SIG-M5 treated with dmso at 0.1 percent for 504 hours (cell line): ENCODE measurements around the gene CACNB1.

Source experiments
- DNase-seq: peaks from one replicate; lab custom pipeline; 2025; ENCODE audit not compliant: unreplicated experiment; lab: John Stamatoyannopoulos, UW

The CACNB1 gene

DNA sequence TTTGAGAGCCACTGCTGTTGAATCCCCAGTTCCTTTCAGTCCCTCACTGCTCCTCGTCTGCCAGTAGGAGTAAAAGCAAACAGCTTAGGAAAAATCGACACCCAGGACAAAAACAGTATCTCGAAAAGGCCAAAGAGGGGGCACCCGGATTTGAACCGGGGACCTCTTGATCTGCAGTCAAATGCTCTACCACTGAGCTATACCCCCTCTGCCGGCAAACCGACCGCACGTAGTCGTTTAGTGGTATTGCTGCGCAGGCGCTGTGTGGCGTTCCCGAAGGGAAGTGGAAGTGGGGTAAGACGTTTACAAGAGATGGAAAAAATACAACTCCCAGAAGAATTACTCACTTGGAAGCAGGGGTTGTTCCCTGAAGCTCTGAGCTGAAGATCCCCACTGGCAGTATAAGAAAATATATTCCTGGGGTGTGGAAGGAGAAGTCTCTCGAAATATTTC, 43.8 kb downstream of the CACNB1 start:
- DNase-seq: peak; percentile 82

DNA sequence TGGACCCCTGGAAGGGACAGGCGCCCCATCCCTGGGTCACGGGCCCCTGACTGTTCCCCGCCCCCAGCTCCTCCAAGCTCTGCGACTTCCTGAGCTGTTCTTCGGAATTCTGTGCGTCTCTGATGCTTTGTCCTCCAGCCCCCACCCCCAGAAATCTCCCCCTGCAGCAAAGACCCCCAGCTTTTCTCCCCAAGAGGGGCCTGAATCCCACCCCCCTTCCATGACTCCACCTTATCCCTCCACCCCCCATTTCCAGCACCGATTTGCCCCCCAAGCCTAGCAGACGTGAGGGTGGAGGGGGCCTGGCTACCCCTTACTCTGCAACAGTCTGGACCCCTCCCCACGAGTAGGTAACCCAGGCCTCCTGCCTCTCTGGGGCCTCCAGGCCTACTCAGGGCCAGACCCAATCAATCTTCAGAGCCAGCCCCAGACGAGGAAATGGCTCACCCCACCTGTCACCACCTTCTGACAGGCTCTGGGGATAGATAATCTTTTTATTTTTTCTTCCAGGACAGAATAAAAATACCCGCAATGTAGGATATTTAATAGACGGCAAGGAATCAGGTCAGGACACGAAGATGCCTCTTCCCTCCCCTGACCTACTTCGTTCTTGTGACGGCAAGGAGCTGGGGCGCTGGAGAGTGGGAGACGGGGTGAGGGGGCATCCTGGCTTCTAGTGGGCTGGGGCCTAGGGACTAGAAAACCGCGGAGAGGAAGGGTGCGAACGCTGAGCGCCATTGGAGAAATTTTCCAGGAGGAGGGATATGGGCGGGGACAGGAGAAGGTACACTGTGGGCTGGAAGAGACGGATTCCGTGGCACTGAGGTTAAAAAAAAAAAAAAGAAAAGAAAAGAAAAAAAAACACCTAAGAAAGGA, 45.3 kb downstream of the CACNB1 start:
- no peak for DNase-seq

DNA sequence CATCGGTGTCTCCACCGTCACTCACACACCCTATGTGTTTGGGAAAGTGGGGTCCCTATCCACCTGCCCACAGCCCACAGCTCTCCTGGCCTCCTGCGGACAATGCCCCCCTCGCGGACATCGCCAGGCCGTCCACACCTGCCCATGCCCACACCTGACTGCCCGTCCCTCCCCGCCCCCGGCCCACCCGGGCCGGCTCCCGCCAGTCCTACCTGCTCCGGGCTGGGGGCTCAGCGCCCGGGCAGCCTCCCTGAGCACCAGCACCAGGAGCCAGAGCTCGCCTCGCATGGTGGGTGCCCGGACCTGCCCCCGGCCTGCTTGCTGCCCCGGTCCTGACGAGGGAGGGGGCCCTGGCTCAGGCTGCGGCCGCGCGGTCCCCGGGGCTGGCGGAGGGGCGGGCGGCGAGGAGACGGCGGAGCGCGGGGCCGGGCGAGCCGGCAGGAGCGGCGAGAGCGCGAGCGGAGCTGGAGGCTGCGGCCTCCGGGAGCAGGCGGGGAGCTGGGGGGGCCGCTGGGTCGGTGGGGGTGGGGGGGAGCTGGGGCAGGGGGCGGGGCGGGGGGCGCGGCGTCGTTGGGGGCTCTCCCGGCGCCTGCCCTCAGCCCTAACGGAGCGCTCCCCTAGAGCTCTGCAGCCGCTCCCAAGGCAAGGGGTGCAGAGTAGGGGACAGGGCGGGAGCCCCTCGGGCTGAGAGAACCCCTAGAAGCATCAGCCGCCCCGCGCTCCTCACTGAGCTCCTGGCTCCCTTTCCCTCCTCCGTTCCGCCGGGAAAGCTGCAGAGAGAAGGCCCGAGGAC, 46.1 kb downstream of the CACNB1 start, which contains the start of gene PLXDC1:
TSS of gene PLXDC1 (minus strand) at position 488 of the 793 bp plus-strand sequence. CDS start at position 288, 200 bp downstream.
- DNase-seq: no peak

DNA sequence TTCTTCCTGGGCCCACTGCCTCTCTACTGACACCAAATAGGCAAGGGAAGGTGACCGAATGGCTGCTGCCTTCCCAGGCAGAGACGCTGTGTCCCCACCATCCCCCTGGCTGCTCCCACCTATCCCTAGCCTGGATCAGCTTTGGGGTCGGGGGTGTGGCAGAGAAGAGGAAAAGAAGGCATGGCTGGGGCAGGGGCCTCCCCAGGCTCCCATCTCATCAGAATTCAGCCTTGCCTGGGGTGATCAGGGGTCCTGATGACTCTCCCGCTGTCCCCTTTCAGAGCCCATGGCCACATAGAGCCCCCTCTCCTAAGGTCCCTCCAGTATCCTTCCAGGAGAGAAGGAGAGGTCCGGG, 46.7 kb downstream of the CACNB1 start:
- DNase-seq: no peak

GRCh38 chr17:39150104-39150634, 47.3 kb downstream of the CACNB1 start:
- no peak for DNase-seq

DNA sequence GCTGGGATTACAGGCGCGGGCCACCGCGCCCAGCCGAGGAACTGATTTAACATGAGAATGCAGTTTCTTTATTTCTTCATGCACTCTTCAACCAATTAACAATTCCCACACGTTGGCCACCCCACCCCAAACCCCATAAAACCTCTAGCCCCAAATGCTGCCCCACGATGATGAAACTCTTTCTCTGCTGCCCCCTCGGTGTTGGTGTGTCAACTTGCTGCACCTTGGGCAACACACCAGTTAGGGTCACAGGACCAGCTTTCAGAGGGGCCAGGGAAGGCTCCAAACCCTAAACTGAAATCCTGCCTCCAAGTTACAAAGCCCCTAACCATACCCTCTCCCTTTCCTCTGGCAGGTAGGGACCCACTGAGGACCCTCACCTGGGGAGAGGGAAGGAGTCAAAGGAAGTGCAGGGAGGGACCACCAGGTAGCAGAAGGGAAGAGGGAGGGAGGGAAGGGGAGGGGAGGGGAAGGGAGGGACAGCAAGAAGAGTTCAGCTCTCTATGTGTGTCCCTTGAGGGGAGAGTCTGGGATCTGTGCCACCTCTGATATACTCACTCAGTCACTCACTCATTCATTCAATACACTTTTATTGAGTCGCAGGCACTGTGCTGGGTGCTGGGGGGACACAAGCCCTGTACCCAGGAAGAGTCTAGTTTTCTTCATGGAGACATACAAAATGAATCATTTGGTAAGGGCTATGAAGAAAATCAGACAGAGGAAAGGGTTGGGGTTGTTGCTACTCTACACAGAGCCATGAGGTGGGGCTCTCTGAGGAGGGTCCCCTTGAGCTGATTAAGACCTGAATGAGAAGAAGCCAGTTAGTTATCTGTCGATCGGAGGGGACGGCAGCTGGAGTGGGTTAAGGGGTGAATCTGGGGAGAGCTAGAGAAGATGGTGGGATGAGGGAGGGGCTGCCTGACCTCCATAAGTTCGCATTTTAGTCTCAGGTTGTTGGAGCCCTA, 50.0 kb downstream of the CACNB1 start:
- no peak for DNase-seq

DNA sequence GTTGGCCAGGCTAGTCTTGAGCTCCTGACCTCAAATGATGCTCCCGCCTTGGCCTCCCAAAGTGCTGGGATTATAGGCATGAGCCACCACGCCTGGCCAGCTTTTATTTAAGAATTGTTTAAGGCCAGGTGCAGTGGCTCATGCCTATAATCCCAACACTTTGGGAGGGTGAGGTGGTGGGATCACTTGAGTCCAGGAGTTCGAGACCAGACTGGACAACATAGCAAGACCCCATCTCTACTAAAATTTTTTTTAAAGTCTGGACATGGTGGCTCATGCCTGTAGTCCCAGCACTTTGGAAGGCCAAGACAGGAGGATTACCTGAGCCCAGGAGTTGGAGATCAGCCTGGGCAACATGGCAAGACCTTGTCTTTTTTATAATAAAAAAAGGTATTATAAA, 51.2 kb downstream of the CACNB1 start:
- no peak for DNase-seq

GRCh38 chr17:39145143-39145542, 52.3 kb downstream of the CACNB1 start:
- DNase-seq: no peak

- no peak for DNase-seq
Measured at GRCh38 chr17:39144416-39144840, 53.0 kb downstream of the CACNB1 start.

DNA sequence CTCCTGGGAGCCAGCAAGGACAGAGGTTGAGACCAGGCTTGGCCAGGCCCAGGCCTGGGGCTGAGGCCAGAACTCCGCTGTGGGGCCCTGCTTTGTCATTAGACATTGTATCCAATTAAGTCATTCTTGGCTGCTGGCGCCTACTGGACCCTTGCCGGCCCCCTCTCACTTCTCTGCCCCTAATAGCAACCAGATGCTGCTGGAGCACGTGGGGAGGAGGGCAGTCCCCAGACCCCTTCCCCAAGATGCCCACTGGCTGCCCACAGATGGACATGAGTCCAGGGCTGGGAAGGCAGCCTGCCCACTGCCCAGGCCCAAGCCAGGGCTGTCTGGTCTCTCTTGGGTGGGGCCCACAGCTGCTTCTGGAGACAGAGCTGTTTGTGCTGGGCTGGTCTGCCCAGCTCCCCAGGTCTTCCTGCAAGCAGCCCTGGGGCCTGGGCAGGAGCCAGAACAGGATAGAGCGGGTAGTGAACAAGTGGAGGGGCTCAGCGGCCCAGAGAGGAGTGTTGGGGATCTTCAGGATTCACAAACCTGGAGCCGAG, 53.8 kb downstream of the CACNB1 start:
- no peak for DNase-seq

DNA sequence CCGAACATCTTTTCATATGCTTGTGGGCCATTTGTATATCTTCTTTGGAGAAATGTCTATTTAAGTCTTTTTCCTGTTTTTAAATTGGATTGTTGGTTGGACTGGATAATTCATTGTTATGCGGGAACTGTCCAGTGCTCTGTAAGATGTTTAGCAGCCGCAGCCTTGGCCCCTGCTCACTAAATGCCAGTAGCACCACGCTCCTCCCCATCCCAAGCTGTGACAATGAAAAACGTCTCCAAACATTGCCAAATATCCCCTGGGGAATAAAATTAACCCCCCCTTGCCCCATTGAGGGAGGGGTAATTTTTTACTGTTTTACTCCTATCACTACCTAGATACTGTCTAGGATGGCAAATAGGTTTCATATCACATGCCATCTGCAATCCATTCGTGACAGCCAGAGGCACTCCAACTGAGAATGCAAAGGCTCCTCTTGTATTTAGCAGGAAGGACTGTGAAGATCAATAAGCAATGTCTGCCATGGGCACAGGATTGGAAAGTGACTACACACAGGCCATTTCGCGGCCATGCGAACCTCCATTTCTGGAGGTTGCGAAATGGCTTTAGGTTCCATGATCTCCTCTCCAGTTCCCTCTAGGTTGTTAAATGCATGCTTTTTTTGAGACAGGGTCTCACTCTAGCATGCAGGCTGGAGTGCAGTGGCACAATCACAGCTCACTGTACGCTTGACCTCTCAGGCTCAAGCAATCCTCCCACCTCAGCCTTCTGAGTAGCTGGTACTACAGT, 55.4 kb downstream of the CACNB1 start:
- no peak for DNase-seq

GRCh38 chr17:39141294-39141693, 56.2 kb downstream of the CACNB1 start:
- no peak for DNase-seq

DNA sequence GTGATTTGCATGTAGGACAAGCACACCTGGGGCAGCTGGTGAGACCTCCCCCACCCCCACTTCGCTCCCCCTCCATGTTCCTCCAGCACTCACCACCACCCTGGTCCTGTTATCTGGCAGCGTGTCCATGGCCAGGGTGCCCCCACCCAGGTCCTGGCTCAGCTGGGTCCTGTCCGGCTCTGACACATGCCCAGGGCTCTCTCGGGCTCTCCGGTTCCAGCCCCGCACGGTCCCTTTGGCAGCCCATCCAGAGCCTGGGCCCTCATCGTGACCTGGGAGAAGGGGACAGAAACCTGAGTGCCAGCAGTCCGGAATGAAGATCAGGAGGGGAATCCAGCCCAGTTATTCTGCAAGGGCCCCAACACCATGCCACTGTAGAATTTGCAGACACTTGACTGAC, 57.9 kb downstream of the CACNB1 start:
- DNase-seq: no peak

DNA sequence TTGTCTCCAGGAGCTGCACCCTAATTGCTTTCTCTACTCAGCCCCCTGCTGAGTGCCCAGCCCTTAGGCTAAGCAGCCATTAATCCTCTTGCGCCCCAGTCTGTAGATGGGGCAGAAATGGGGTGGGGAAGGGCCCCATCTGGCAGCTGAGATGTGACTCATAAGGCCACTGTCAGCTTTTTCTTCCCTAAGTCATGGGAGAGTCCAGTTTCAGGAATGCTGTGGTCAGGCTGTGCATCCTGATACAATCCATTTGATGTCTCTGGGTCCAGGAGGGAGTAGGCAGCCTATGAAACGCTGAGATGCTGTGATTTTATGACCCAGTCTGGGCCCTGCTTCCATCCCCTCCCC, 58.3 kb downstream of the CACNB1 start:
- DNase-seq: no peak

GRCh38 chr17:39138431-39139160, 58.9 kb downstream of the CACNB1 start:
- DNase-seq: no peak

DNA sequence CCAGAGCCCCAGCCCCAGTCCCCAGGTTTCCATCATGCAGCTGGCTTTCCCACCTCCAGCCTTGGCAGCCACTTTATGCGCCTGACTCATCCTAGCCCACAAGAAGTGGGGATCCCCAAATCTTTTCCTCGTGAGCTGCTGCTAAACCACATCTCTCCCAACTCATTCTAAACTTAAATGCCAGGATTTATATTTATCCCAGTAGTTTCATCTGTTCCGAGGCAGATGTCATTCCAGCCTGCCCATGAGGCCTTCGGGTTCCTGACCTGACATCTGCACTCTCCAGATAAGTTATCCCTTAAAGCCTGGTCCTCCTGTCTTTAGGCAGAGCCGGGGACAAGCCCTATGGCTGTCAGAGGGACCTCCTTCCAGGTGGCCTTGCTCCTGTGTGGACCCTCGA, 62.6 kb downstream of the CACNB1 start:
- DNase-seq: no peak

DNA sequence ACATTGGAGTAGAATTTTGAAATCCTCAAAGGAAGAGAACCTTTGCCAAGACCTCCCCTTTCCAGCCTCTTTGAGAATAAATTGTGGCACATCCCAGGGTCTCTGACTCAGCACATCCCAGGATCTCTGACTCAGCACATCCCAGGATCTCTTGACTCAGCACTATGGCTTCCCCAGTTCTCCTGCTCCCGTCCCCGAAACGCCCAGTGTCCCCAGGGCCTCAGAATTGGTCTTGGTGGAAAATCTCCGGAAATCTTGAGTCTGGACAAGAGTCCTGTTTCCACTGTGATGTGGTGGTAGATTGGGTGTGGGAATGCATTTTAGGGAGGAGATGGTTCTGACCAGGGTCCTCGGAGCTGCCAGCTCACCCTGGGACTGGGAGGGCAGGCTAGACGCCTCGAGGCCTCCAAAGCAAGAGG, 65.3 kb downstream of the CACNB1 start:
- no peak for DNase-seq

GRCh38 chr17:39131616-39132015, 65.9 kb downstream of the CACNB1 start:
- DNase-seq: no peak

DNA sequence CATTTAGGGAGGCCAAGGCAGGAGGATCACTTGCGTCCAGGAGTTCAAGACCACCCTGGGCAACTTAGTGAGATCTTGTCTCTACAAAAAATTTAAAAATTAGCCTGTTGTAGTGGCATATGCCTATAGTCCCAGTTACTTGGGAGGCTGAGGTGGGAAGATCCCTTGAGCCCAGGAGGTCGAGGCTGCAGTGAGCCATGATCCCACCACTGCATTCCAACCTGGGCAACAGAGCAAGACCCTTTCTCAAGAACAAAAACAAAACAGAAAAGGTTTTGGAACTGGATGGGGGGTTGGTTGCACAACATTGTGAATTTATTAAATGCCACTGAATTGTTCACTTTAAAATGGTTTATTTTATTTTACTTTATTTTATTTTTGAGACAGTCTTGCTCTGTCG, 67.3 kb downstream of the CACNB1 start:
- no peak for DNase-seq
